ENCODE data around the gene TRIP11.
"Not testable (repeated sequence)": the region's sequence is repeated elsewhere in the genome, so short reads cannot be mapped to it uniquely, and the experiment has no call there.

Gene TRIP11

DNA sequence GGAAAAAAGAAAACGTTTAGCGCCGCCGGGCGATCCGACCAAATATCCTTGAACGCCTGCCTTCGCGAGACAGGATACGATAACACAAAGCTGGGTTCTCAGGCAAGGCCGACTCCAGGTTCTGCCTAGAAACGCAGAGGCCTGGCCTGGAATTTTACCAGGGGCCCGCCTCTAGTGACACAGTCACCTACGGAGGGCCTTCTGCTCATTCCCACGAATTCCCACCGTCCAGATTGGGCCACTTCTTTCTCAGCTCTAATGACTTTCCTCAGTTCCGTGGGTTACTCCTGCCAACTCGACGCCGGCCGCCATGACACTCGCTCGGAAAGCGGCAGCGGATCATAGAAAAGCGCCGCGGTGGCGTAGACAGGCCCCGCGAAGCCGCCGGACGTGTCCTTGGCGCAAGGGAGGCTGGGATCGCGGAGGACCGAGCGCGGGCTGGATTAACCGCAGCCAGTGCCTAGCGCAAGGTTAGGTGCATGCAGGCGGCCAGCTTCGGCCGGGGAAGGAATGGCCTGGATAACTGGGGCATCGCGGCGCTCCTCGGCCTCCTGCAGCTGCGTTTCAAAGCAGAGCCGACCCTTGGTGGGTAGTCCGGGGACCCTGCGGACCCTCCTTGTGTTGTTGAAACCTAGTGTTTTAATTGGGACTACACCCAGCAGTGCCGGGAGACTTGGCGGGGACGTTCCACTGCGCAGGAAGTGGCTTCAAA lies at the start of gene TRIP11:
Gene TRIP11 (minus strand): TSS at position 341 of the 712 bp plus-strand sequence. CDS start 374 bp downstream, outside the sequence.
- Histone ChIP-seq H3K9ac (ENCODE audit: low read depth in 1 of 2, low read length in 2 of 2) (peak within 1 kb of the TSS; percentile 99 to 100), H3K9me3 (ENCODE audit: control insufficient read depth in 1 of 2, low read length in 2 of 2) (no peaks in the 10 kb centered on the region), H3K27ac (ENCODE audit: low read depth, low read length) (peak within 1 kb of the TSS; percentile 92), H3K36me3 (ENCODE audit: control insufficient read depth in 1 of 2, insufficient read depth in 2 of 2, low read length in 2 of 2) (no peaks in the 10 kb centered on the region), H3K27me3 (ENCODE audit: control insufficient read depth in 1 of 2, insufficient read depth in 2 of 2, low read length in 2 of 2) (no peaks in the 10 kb centered on the region), H3K4me1 (ENCODE audit: control insufficient read depth in 1 of 2, insufficient read depth in 2 of 2, low read length in 2 of 2) (peaks cover 5 to 24% of the 10 kb centered on the region in 2 donors), H3K4me3 (ENCODE audit: low read depth in 1 of 2, low read length in 2 of 2) (peak within 1 kb of the TSS; percentile 92 to 96)

DNA sequence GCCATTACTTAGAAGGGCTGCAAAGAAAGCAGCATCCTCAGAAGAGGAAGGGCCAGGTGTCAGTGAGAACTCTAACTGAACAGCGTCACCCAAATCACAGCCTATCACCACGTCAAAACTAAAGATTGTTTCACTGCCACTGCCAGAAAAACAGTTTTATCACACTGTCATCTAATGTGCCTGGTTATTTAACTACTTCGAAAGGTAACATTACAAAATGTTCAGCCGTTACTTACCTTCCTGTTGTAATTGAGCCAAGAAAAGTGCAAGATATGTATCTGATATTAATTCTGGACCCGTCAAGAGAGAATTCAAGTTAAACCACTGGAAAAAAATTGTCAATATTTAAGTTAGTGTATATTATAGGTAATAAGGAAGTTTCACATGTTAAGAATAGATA lies 48.6 kb upstream of the TRIP11 start:
- H3K9ac ChIP-seq (ENCODE audit: low read depth in 1 of 2, low read length in 2 of 2), result no peak overlapping the region
- no peak overlapping the region for H3K27ac ChIP-seq (ENCODE audit: low read depth, low read length)
- H3K4me1 ChIP-seq (ENCODE audit: control insufficient read depth in 1 of 2, insufficient read depth in 2 of 2, low read length in 2 of 2), result no peaks in the 10 kb centered on the region
- H3K36me3 ChIP-seq (ENCODE audit: control insufficient read depth in 1 of 2, insufficient read depth in 2 of 2, low read length in 2 of 2), result peaks cover 7 to 37% of the 10 kb centered on the region in 2 donors
- no peak overlapping the region for H3K4me3 ChIP-seq (ENCODE audit: low read depth in 1 of 2, low read length in 2 of 2)
- no peaks in the 10 kb centered on the region for H3K27me3 ChIP-seq (ENCODE audit: control insufficient read depth in 1 of 2, insufficient read depth in 2 of 2, low read length in 2 of 2)
- no peaks in the 10 kb centered on the region for H3K9me3 ChIP-seq (ENCODE audit: control insufficient read depth in 1 of 2, low read length in 2 of 2)

DNA sequence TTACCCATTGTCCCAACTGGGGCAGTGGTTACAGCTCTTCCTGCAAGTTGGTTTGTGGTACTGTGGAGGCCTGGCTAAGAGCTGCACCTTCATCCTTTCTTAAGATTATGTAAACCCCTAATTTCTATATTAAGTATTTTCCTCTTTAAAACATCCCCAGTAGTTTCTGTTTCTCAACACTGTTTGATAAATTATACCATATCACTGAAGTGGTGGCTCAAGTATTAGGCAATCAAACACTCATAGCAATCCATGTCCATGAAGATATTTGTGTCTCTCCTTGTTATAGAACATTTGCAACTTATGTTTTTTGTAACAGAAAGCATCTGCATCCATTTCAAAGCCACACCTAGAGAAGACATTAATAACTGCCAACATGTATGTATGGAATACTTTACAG lies 34.7 kb upstream of the TRIP11 start:
- H3K4me1 ChIP-seq (ENCODE audit: control insufficient read depth in 1 of 2, insufficient read depth in 2 of 2, low read length in 2 of 2), result no peaks in the 10 kb centered on the region
- H3K9me3 ChIP-seq (ENCODE audit: control insufficient read depth in 1 of 2, low read length in 2 of 2), result no peaks in the 10 kb centered on the region
- no peak overlapping the region for H3K27ac ChIP-seq (ENCODE audit: low read depth, low read length)
- no peak overlapping the region for H3K9ac ChIP-seq (ENCODE audit: low read depth in 1 of 2, low read length in 2 of 2)
- H3K4me3 ChIP-seq (ENCODE audit: low read depth in 1 of 2, low read length in 2 of 2), result no peak overlapping the region
- peaks cover 0 to 35% of the 10 kb centered on the region in 2 donors for H3K36me3 ChIP-seq (ENCODE audit: control insufficient read depth in 1 of 2, insufficient read depth in 2 of 2, low read length in 2 of 2)
- H3K27me3 ChIP-seq (ENCODE audit: control insufficient read depth in 1 of 2, insufficient read depth in 2 of 2, low read length in 2 of 2), result no peaks in the 10 kb centered on the region

DNA sequence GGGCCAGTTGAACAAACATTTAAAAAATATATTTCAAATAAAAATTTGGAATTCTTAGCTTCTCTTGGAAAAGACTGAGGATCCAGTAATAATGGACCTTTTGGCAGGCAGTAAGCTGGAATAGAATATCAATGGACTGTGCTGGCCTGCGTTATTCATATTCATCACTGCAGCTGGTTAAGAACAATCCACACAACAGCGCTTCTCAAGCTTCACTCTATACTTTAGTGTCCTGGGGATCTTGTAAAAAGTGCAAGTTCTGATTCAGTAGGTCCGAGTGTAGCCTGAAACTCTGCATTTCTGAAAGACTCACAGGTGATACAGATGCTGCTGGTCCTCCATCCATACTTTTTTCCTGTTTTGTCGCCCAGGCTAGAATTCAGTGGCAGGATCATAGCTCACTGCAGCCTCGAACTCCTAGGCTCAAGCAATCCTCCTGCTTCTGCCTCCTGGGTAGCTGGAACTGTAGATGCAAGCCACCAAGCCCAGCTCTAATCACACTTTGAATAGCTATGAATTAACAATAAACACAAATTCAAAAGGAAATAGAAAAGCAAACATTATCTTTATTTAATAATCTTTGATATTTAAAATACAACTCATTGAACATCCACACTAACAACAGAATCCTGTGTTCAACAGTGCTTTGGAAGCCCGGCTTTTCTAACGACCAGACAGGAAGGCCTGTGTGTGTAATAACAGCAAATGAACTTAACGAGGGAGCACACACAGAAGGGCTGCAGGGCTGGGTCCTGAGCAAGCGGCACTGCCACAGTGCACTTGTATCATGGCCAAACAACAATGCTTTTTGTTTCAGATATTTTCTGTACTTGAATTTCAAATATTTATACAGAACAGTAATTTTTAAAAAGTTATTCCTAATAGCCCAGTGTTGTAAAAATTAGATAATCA lies 18.4 kb upstream of the TRIP11 start:
- no peak overlapping the region for H3K27ac ChIP-seq (ENCODE audit: low read depth, low read length)
- H3K9ac ChIP-seq (ENCODE audit: low read depth in 1 of 2, low read length in 2 of 2), result no peak overlapping the region
- H3K4me3 ChIP-seq (ENCODE audit: low read depth in 1 of 2, low read length in 2 of 2), result no peak overlapping the region
- H3K9me3 ChIP-seq (ENCODE audit: control insufficient read depth in 1 of 2, low read length in 2 of 2), result no peaks in the 10 kb centered on the region
- no peaks in the 10 kb centered on the region for H3K4me1 ChIP-seq (ENCODE audit: control insufficient read depth in 1 of 2, insufficient read depth in 2 of 2, low read length in 2 of 2)
- peaks cover 0 to 2% of the 10 kb centered on the region in 2 donors for H3K36me3 ChIP-seq (ENCODE audit: control insufficient read depth in 1 of 2, insufficient read depth in 2 of 2, low read length in 2 of 2)
- H3K27me3 ChIP-seq (ENCODE audit: control insufficient read depth in 1 of 2, insufficient read depth in 2 of 2, low read length in 2 of 2), result no peaks in the 10 kb centered on the region

GRCh38 chr14:92049781-92050180 lies 9.9 kb upstream of the TRIP11 start:
- Histone ChIP-seq H3K36me3 (ENCODE audit: control insufficient read depth in 1 of 2, insufficient read depth in 2 of 2, low read length in 2 of 2) (no peaks in the 10 kb centered on the region), H3K4me3 (ENCODE audit: low read depth in 1 of 2, low read length in 2 of 2) (no peak overlapping the region), H3K9me3 (ENCODE audit: control insufficient read depth in 1 of 2, low read length in 2 of 2) (peaks cover 5 to 9% of the 10 kb centered on the region in 2 donors), H3K4me1 (ENCODE audit: control insufficient read depth in 1 of 2, insufficient read depth in 2 of 2, low read length in 2 of 2) (no peaks in the 10 kb centered on the region), H3K9ac (ENCODE audit: low read depth in 1 of 2, low read length in 2 of 2) (no peak overlapping the region), H3K27me3 (ENCODE audit: control insufficient read depth in 1 of 2, insufficient read depth in 2 of 2, low read length in 2 of 2) (no peaks in the 10 kb centered on the region), H3K27ac (ENCODE audit: low read depth, low read length) (no peak overlapping the region)

GRCh38 chr14:92049221-92049620 lies 9.4 kb upstream of the TRIP11 start:
- not testable (repeated sequence) for H3K27me3 ChIP-seq (ENCODE audit: control insufficient read depth in 1 of 2, insufficient read depth in 2 of 2, low read length in 2 of 2); H3K4me3 ChIP-seq (ENCODE audit: low read depth in 1 of 2, low read length in 2 of 2); H3K9me3 ChIP-seq (ENCODE audit: control insufficient read depth in 1 of 2, low read length in 2 of 2); H3K4me1 ChIP-seq (ENCODE audit: control insufficient read depth in 1 of 2, insufficient read depth in 2 of 2, low read length in 2 of 2); H3K36me3 ChIP-seq (ENCODE audit: control insufficient read depth in 1 of 2, insufficient read depth in 2 of 2, low read length in 2 of 2); H3K27ac ChIP-seq (ENCODE audit: low read depth, low read length); H3K9ac ChIP-seq (ENCODE audit: low read depth in 1 of 2, low read length in 2 of 2)

DNA sequence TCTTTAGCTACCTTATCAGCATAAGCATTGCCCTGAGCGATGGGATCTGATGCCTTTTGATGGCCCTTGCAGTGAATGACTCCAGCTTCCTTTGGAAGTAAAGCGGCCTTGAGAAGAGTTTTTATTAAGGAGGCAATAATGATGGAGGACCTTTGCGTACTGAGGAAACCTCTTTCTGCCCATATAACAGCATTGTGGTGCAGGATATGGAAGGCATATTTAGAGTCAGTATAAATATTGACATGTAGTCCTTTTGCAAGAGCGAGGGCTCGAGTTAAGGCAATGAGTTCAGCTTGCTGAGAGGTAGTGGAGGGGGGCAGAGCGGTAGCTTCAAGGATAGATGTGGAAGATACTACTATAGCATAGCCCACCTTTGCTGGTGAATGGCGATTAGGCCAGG lies 6.0 kb upstream of the TRIP11 start:
- not testable (repeated sequence) for H3K36me3 ChIP-seq (ENCODE audit: control insufficient read depth in 1 of 2, insufficient read depth in 2 of 2, low read length in 2 of 2); H3K9ac ChIP-seq (ENCODE audit: low read depth in 1 of 2, low read length in 2 of 2); H3K9me3 ChIP-seq (ENCODE audit: control insufficient read depth in 1 of 2, low read length in 2 of 2); H3K4me3 ChIP-seq (ENCODE audit: low read depth in 1 of 2, low read length in 2 of 2); H3K4me1 ChIP-seq (ENCODE audit: control insufficient read depth in 1 of 2, insufficient read depth in 2 of 2, low read length in 2 of 2); H3K27ac ChIP-seq (ENCODE audit: low read depth, low read length); H3K27me3 ChIP-seq (ENCODE audit: control insufficient read depth in 1 of 2, insufficient read depth in 2 of 2, low read length in 2 of 2)

GRCh38 chr14:92041766-92042165 lies 1.9 kb upstream of the TRIP11 start:
- not testable (repeated sequence) for H3K9me3 ChIP-seq (ENCODE audit: control insufficient read depth in 1 of 2, low read length in 2 of 2); H3K27me3 ChIP-seq (ENCODE audit: control insufficient read depth in 1 of 2, insufficient read depth in 2 of 2, low read length in 2 of 2); H3K36me3 ChIP-seq (ENCODE audit: control insufficient read depth in 1 of 2, insufficient read depth in 2 of 2, low read length in 2 of 2); H3K9ac ChIP-seq (ENCODE audit: low read depth in 1 of 2, low read length in 2 of 2); H3K4me3 ChIP-seq (ENCODE audit: low read depth in 1 of 2, low read length in 2 of 2); H3K27ac ChIP-seq (ENCODE audit: low read depth, low read length)
- H3K4me1 ChIP-seq (ENCODE audit: control insufficient read depth in 1 of 2, insufficient read depth in 2 of 2, low read length in 2 of 2), result peaks cover 5 to 24% of the 10 kb centered on the region in 2 donors

DNA sequence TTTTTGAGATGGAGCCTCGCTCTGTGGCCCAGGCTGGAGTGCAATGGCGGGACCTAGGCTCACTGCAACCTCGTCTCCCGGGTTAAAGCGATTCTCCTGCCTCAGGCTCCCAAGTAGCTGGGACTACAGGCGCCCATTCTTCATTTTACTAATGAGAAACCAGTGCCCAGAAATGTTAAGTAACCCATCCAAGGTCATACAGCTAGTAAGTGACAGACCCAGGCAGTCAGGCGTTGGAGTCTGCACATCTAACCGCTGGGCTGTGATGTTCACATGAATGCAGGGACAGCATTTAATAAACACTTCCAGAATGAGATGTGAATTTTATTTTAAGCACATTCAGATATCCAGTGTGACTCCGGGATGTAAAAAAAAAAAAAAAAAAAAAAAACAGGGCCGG lies 1.3 kb upstream of the TRIP11 start:
- peak overlapping the region in 1 of 2 donors; percentile 92 for H3K4me3 ChIP-seq (ENCODE audit: low read depth in 1 of 2, low read length in 2 of 2)
- H3K4me1 ChIP-seq (ENCODE audit: control insufficient read depth in 1 of 2, insufficient read depth in 2 of 2, low read length in 2 of 2), result peaks cover 5 to 24% of the 10 kb centered on the region in 2 donors
- no peaks in the 10 kb centered on the region for H3K36me3 ChIP-seq (ENCODE audit: control insufficient read depth in 1 of 2, insufficient read depth in 2 of 2, low read length in 2 of 2)
- H3K9ac ChIP-seq (ENCODE audit: low read depth in 1 of 2, low read length in 2 of 2), result no peak overlapping the region
- no peak overlapping the region for H3K27ac ChIP-seq (ENCODE audit: low read depth, low read length)
- H3K9me3 ChIP-seq (ENCODE audit: control insufficient read depth in 1 of 2, low read length in 2 of 2), result peaks cover 5 to 7% of the 10 kb centered on the region in 2 donors
- no peaks in the 10 kb centered on the region for H3K27me3 ChIP-seq (ENCODE audit: control insufficient read depth in 1 of 2, insufficient read depth in 2 of 2, low read length in 2 of 2)

DNA sequence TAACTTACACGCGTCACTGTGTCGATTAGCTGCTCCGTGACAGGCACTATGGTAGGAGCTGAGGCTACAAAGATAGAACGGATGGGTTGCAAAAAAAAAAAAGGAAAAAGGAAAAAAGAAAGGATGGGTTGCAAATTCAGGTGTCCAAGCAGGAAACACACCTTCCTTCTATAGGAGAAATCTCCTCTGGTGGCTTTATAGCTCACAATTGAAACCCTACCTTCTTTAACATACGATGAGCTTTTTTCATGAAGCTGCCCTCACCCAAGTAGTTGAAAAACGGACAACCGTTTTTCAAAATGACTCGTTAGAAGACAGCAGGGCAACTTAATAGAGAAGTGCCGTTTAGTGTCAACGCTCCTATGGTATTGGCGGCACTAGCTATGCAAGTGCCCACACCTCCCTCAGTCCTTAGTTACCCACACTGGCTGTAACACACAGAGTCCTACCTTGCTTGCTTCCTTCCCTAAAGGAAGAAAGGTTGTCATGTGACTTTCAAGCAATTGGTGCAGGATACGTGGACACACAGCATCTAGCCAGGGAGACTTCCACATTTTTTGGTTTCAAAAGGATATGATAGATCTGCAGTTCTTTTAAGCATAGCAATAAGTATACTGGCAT lies 682 bp upstream of the TRIP11 start:
- Histone ChIP-seq H3K9me3 (ENCODE audit: control insufficient read depth in 1 of 2, low read length in 2 of 2) (peaks cover 0 to under 1% of the 10 kb centered on the region in 2 donors), H3K4me1 (ENCODE audit: control insufficient read depth in 1 of 2, insufficient read depth in 2 of 2, low read length in 2 of 2) (peaks cover 5 to 24% of the 10 kb centered on the region in 2 donors), H3K27ac (ENCODE audit: low read depth, low read length) (peak overlapping the region; percentile 92), H3K9ac (ENCODE audit: low read depth in 1 of 2, low read length in 2 of 2) (peak overlapping the region; percentile 99 to 100), H3K4me3 (ENCODE audit: low read depth in 1 of 2, low read length in 2 of 2) (peak overlapping the region; percentile 92 to 96), H3K36me3 (ENCODE audit: control insufficient read depth in 1 of 2, insufficient read depth in 2 of 2, low read length in 2 of 2) (no peaks in the 10 kb centered on the region), H3K27me3 (ENCODE audit: control insufficient read depth in 1 of 2, insufficient read depth in 2 of 2, low read length in 2 of 2) (no peaks in the 10 kb centered on the region)
